CD14-positive monocyte (primary cell): ENCODE measurements around the gene SAMD5. TPM values are rescaled to one million over a fixed set of nuclear protein-coding genes. Genes with fewer than 3 reads are reported as not detected.

ENCODE experiments used
- DNase-seq, 3 donors: peaks; one replicate each; pipeline ENCODE4 v3.0.0-alpha.2; 2011 to 2022
- H2AFZ ChIP-seq: 2 replicates; pipeline ENCODE4 v1.6.0; 2012; ENCODE audit warnings: mild to moderate bottlenecking, low read depth, low read length, inconsistent platforms; ENCODE audit not compliant: insufficient read depth, poor library complexity, severe bottlenecking
- H3K27ac ChIP-seq, 2 donors: 1 replicate in 1 of 2; 2 replicates in 1 of 2; pipeline ENCODE4 v1.5.1; 2012 to 2013; ENCODE audit warnings: low read length in 2 of 2, control low read depth in 1 of 2, inconsistent platforms in 1 of 2, low read depth in 1 of 2, mild to moderate bottlenecking in 1 of 2
- H3K27me3 ChIP-seq, 2 donors: one replicate each; pipeline versions ENCODE4 v1.6.0 to v1.6.1; 2011 to 2013; ENCODE audit warnings: low read length in 2 of 2; ENCODE audit not compliant: control insufficient read depth in 2 of 2, insufficient read depth in 2 of 2
- H3K36me3 ChIP-seq, 2 donors: replicated peaks in 1 of 2; 1 replicate in 1 of 2; 2 replicates in 1 of 2; pipeline versions ENCODE4 v1.5.1 to v1.6.1; 2012 to 2013; ENCODE audit warnings: low read length in 2 of 2, control low read depth in 1 of 2, inconsistent platforms in 1 of 2, mild to moderate bottlenecking in 1 of 2; ENCODE audit not compliant: insufficient read depth in 2 of 2, control insufficient read depth in 1 of 2
- H3K4me1 ChIP-seq, 2 donors: 1 replicate in 1 of 2; 2 replicates in 1 of 2; pipeline versions ENCODE4 v1.5.1 to v1.6.1; 2012 to 2013; ENCODE audit warnings: low read length in 2 of 2, control low read depth in 1 of 2, inconsistent platforms in 1 of 2, mild to moderate bottlenecking in 1 of 2, moderate library complexity in 1 of 2; ENCODE audit not compliant: insufficient read depth in 2 of 2, control insufficient read depth in 1 of 2
- H3K4me2 ChIP-seq: replicated peaks from 2 replicates; pipeline ENCODE3; 2012; ENCODE audit warnings: low read length, moderate library complexity, mild to moderate bottlenecking; ENCODE audit not compliant: poor library complexity, severe bottlenecking; ENCODE audit errors: extremely low read depth
- H3K4me3 ChIP-seq, 3 experiments: fragments of 200-600 bp in 1 of 3; sonication (generic) in 1 of 3; replicated peaks in 1 of 3; 1 replicate in 2 of 3; 2 replicates in 1 of 3; pipeline ENCODE4 v1.5.1; 2011 to 2013; ENCODE audit warnings: low read length in 3 of 3, mild to moderate bottlenecking in 3 of 3, control low read depth in 2 of 3, low read depth in 2 of 3, inconsistent platforms in 1 of 3, moderate library complexity in 1 of 3
- H3K79me2 ChIP-seq: 2 replicates; pipeline ENCODE4 v1.6.0; 2012; ENCODE audit warnings: mild to moderate bottlenecking, control low read depth, inconsistent platforms, low read length, moderate library complexity; ENCODE audit not compliant: insufficient read depth
- H3K9ac ChIP-seq: 2 replicates; pipeline ENCODE4 v1.6.0; 2017; ENCODE audit warnings: low read length, mild to moderate bottlenecking; ENCODE audit not compliant: insufficient read depth, poor library complexity, severe bottlenecking
- H3K9me3 ChIP-seq, 2 donors: replicated peaks in 1 of 2; 1 replicate in 1 of 2; 2 replicates in 1 of 2; pipeline versions ENCODE4 v1.5.1 to v1.6.1; 2012 to 2013; ENCODE audit warnings: low read length in 2 of 2, control low read depth in 1 of 2; ENCODE audit not compliant: control insufficient read depth in 1 of 2, insufficient read depth in 1 of 2
- H4K20me1 ChIP-seq: 2 replicates; pipeline ENCODE4 v1.6.0; 2012; ENCODE audit warnings: mild to moderate bottlenecking, low read length, control low read depth, moderate library complexity; ENCODE audit not compliant: insufficient read depth
- H3K27ac Mint-ChIP-seq, 7 donors: one replicate each; pipeline ENCODE4 v1.8.0; 2020; ENCODE audit warnings: mild to moderate bottlenecking in 7 of 7, mixed read lengths in 7 of 7, moderate library complexity in 6 of 7, inconsistent platforms in 2 of 7
- H3K27me3 Mint-ChIP-seq, 3 donors: one replicate each; pipeline ENCODE4 v1.8.0; 2021 to 2022; ENCODE audit warnings: low read depth in 3 of 3, mild to moderate bottlenecking in 3 of 3, mixed read lengths in 3 of 3, moderate library complexity in 3 of 3, inconsistent platforms in 1 of 3
- H3K36me3 Mint-ChIP-seq, 2 donors: one replicate each; pipeline ENCODE4 v1.8.0; 2020; ENCODE audit warnings: mixed read lengths in 2 of 2, inconsistent platforms in 1 of 2, mild to moderate bottlenecking in 1 of 2
- H3K4me1 Mint-ChIP-seq: one replicate; pipeline ENCODE4 v1.8.0; 2020; ENCODE audit warnings: mild to moderate bottlenecking, mixed read lengths
- H3K4me3 Mint-ChIP-seq, 2 donors: one replicate each; pipeline ENCODE4 v1.8.0; 2020; ENCODE audit warnings: mild to moderate bottlenecking in 2 of 2, mixed read lengths in 2 of 2, moderate library complexity in 1 of 2
- H3K9me3 Mint-ChIP-seq, 7 donors: one replicate each; pipeline ENCODE4 v1.8.0; 2020 to 2022; ENCODE audit warnings: mixed read lengths in 7 of 7, mild to moderate bottlenecking in 6 of 7, moderate library complexity in 6 of 7, inconsistent platforms in 2 of 7
- WGBS: methylation state at CpG from one replicate; pipeline ENCODE4 v1.1.5; 2013; ENCODE audit warnings: missing lambda C conversion rate; ENCODE audit not compliant: insufficient coverage; 5-methylcytosine and 5-hydroxymethylcytosine counted together
- intact Hi-C, 2 donors: fragments of 100-400 bp; cut with micrococcal nuclease; formaldehyde crosslinking; loops; one replicate each; pipeline versions ENCODE4 v1.15.0 to v1.15.1; 2023
- polyA plus RNA-seq, 3 donors: library from polyadenylated mRNA; depleted of rRNA in 1 of 3; unstranded in 2 of 3; stranded (reverse) in 1 of 3; fragments of 300-500 nt in 2 of 3; fragments of >200 nt in 1 of 3; fragmentation: Illumina TruSeq in 2 of 3; gene quantifications; 1 replicate in 2 of 3; 2 replicates in 1 of 3; pipeline ENCODE4 v1.2.3, GENCODE V29; 2012 to 2021
- TF ChIP-seq, protein P1 (sequence below): fragments of 200-600 bp; IDR thresholded peaks from one replicate; pipeline ENCODE4 v1.8.0; 2022; ENCODE audit warnings: antibody characterized with exemption, mild to moderate bottlenecking

Gene SAMD5
- polyA plus RNA-seq, 3 donors: not detected

DNA sequence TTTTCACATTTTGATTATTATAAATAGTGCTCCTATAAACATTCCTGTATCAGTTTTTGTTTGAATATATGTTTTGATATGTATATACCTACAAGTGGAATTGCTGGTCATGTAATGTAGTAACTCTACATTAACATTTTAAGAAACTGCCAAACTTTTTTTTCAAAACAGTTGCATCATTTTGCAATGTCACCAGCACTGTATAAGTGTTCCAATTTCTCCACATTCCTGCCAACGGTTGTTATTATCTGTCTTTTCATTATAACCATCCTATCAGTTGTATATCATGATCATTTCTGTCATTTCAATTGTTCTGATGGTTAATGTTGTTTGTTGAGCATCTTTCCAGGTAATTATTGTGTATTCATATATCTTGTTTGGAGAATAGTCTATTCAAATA is 44.8 kb upstream of the SAMD5 start:
- WGBS: no CpG with 5 or more reads among the region's 1 CpG
- no peak overlapping the region for H3K4me2 ChIP-seq
- H3K27ac Mint-ChIP-seq: no peak overlapping the region
- TF ChIP-seq, protein P1, sequence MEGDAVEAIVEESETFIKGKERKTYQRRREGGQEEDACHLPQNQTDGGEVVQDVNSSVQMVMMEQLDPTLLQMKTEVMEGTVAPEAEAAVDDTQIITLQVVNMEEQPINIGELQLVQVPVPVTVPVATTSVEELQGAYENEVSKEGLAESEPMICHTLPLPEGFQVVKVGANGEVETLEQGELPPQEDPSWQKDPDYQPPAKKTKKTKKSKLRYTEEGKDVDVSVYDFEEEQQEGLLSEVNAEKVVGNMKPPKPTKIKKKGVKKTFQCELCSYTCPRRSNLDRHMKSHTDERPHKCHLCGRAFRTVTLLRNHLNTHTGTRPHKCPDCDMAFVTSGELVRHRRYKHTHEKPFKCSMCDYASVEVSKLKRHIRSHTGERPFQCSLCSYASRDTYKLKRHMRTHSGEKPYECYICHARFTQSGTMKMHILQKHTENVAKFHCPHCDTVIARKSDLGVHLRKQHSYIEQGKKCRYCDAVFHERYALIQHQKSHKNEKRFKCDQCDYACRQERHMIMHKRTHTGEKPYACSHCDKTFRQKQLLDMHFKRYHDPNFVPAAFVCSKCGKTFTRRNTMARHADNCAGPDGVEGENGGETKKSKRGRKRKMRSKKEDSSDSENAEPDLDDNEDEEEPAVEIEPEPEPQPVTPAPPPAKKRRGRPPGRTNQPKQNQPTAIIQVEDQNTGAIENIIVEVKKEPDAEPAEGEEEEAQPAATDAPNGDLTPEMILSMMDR: no peak
- no peaks in the 10 kb centered on the region for H3K27me3 Mint-ChIP-seq
- H3K9me3 Mint-ChIP-seq: peaks cover 0 to 3% (median 2%) of the 10 kb centered on the region in 7 donors
- H3K79me2 ChIP-seq: no peaks in the 10 kb centered on the region
- H3K27me3 ChIP-seq: no peaks in the 10 kb centered on the region
- H3K4me3 Mint-ChIP-seq: no peak overlapping the region
- no peaks in the 10 kb centered on the region for H3K4me1 Mint-ChIP-seq
- no peak overlapping the region for H3K27ac ChIP-seq
- H3K9me3 ChIP-seq: no peaks in the 10 kb centered on the region
- H3K36me3 ChIP-seq: no peaks in the 10 kb centered on the region
- no peaks in the 10 kb centered on the region for H3K4me1 ChIP-seq
- no peaks in the 10 kb centered on the region for H3K36me3 Mint-ChIP-seq
- H3K4me3 ChIP-seq: no peak overlapping the region
- no peak overlapping the region for H2AFZ ChIP-seq
- no peak overlapping the region for H3K9ac ChIP-seq
- no peak for DNase-seq
- H4K20me1 ChIP-seq: no peaks in the 10 kb centered on the region
- intact Hi-C loops: no loop called here

DNA sequence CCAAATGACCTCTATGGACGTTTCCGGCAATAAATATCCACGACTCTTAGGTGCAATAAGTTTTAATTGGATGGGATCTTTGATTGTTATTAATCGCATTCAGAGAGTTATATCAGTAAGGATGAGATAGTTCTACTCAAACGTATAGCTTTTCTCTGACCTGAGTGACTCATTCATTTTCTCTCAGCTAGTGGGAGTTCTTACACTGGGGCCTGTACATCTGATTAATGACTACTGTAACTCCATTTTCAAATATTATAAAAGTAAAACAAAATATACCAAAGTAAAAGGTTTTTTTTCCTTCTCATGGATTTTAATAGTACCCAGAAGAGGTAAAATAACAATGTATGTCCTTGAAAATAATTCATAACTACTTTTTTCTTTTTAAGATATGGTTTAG is 41.1 kb upstream of the SAMD5 start:
- H3K9me3 ChIP-seq: peaks cover 0 to 3% of the 10 kb centered on the region in 2 donors
- no peak overlapping the region for H3K4me2 ChIP-seq
- Mint-ChIP-seq H3K9me3 (peaks cover 0 to 5% (median 0%) of the 10 kb centered on the region in 7 donors), H3K36me3 (no peaks in the 10 kb centered on the region), H3K27me3 (no peaks in the 10 kb centered on the region), H3K27ac (no peak overlapping the region), H3K4me3 (no peak overlapping the region), H3K4me1 (no peaks in the 10 kb centered on the region)
- H3K4me3 ChIP-seq: no peak overlapping the region
- no peak overlapping the region for H2AFZ ChIP-seq
- no peaks in the 10 kb centered on the region for H3K79me2 ChIP-seq
- TF ChIP-seq, protein P1: no peak
- DNase-seq: no peak
- no peaks in the 10 kb centered on the region for H3K4me1 ChIP-seq
- no peaks in the 10 kb centered on the region for H4K20me1 ChIP-seq
- H3K27ac ChIP-seq: no peak overlapping the region
- no CpG with 5 or more reads among the region's 5 CpGs for WGBS
- intact Hi-C loops: no loop called here
- H3K36me3 ChIP-seq: no peaks in the 10 kb centered on the region
- H3K27me3 ChIP-seq: no peaks in the 10 kb centered on the region
- H3K9ac ChIP-seq: no peak overlapping the region
